HepG2 (cell line): Measurements from ENCODE around the gene OPALIN. TPM values are rescaled to one million over a fixed set of nuclear protein-coding genes. Genes with fewer than 3 reads are reported as not detected.

Experiments used
- ATAC-seq: fragments of 200-7000 bp; cut with Tn5 transposase; 3 replicates; pipeline ENCODE4 v1.9.1; 2020; ENCODE audit warnings: mild to moderate bottlenecking, moderate library complexity
- BruUV-seq: library from RNA; stranded (reverse); fragments of 400-500 nt; replicated peaks from 2 replicates; lab custom pipeline; 2021; lab: Mats Ljungman, UMichigan
- CTCF ChIA-PET: fragments of 300-600 bp; formaldehyde crosslinking; extraction: SDS; loops from one replicate; lab custom pipeline; 2021; ENCODE audit warnings: low total read pairs, inconsistent platforms, low intra/inter-chr PET ratio; lab: Yijun Ruan, JAX
- POLR2A ChIA-PET: fragments of 350-600 bp; sonication (Branson Sonifier 250); formaldehyde crosslinking; loops from one replicate; lab custom pipeline; 2020; ENCODE audit warnings: antibody characterized with exemption, inconsistent platforms; lab: Yijun Ruan, JAX
- DNase-seq: peaks from one replicate; pipeline ENCODE4 v3.0.0-alpha.2; 2015; ENCODE audit warnings: low spot score
- FAIRE-seq: peaks from 3 replicates; lab custom pipeline; 2011; peaks lifted over from hg19 to GRCh38; lab: Jason Lieb, UNC
- H2AFZ ChIP-seq: one replicate; pipeline ENCODE4 v1.6.1; 2011; ENCODE audit warnings: low read length, inconsistent platforms
- H3K27ac ChIP-seq: fragments of 300-600 bp; 3 replicates; pipeline ENCODE4 v1.8.0; 2011; ENCODE audit warnings: mixed run types, mild to moderate bottlenecking, mixed read lengths, low read length, inconsistent platforms; ENCODE audit not compliant: insufficient read depth; ENCODE audit errors: extremely low read length
- H3K27me3 ChIP-seq, 2 experiments: fragments of 200-600 bp in 1 of 2; 2 replicates in 1 of 2; 3 replicates in 1 of 2; pipeline versions ENCODE4 v1.6.0 to v1.8.0; 2011; ENCODE audit warnings: low read length in 2 of 2, mild to moderate bottlenecking in 2 of 2, moderate library complexity in 2 of 2, inconsistent platforms in 1 of 2; ENCODE audit not compliant: insufficient read depth in 2 of 2, control insufficient read depth in 1 of 2
- H3K36me3 ChIP-seq, 2 experiments: fragments of 200-600 bp in 1 of 2; replicated peaks in 1 of 2; 2 replicates in 1 of 2; 3 replicates in 1 of 2; pipeline versions ENCODE4 v1.5.1 to v1.8.0; 2011; ENCODE audit warnings: low read length in 2 of 2, inconsistent platforms in 1 of 2; ENCODE audit not compliant: insufficient read depth in 2 of 2, control insufficient read depth in 1 of 2
- H3K4me1 ChIP-seq: 2 replicates; pipeline ENCODE4 v1.5.1; 2012; ENCODE audit warnings: low read length, inconsistent platforms; ENCODE audit not compliant: insufficient read depth
- H3K4me2 ChIP-seq: 2 replicates; pipeline ENCODE4 v1.6.0; 2011; ENCODE audit warnings: low read depth, low read length, inconsistent platforms
- H3K4me3 ChIP-seq, 3 experiments: fragments of 200-600 bp in 1 of 3; sonication (generic), shearing (Covaris generic) in 1 of 3; replicated peaks in 1 of 3; 2 replicates each; pipeline ENCODE4 v1.5.1; 2011 to 2016; ENCODE audit warnings: low read length in 3 of 3, inconsistent platforms in 2 of 3, low read depth in 2 of 3, mild to moderate bottlenecking in 2 of 3, control low read depth in 1 of 3, mixed read lengths in 1 of 3; ENCODE audit not compliant: insufficient read depth in 1 of 3
- H3K79me2 ChIP-seq: one replicate; pipeline ENCODE4 v1.6.1; 2011; ENCODE audit warnings: low read length, inconsistent platforms; ENCODE audit not compliant: insufficient read depth
- H3K9ac ChIP-seq: 2 replicates; pipeline ENCODE4 v1.6.0; 2011; ENCODE audit warnings: mild to moderate bottlenecking, low read depth, low read length, inconsistent platforms; ENCODE audit not compliant: insufficient read depth
- H3K9me3 ChIP-seq: 2 replicates; pipeline ENCODE4 v1.5.1; 2012; ENCODE audit warnings: mild to moderate bottlenecking, low read length
- H4K20me1 ChIP-seq: 2 replicates; pipeline ENCODE4 v1.6.0; 2011; ENCODE audit warnings: inconsistent platforms, mild to moderate bottlenecking, low read length, moderate library complexity; ENCODE audit not compliant: insufficient read depth
- MAFF ChIP-seq: IDR thresholded peaks from 2 replicates; pipeline ENCODE4 v1.6.1; 2011; ENCODE audit warnings: low read depth, low read length, improper control_type of control experiment
- MAFK ChIP-seq, 2 experiments: IDR thresholded peaks in 1 of 2; conservative IDR thresholded peaks in 1 of 2; 2 replicates each; pipeline ENCODE4 v1.6.1; 2011; ENCODE audit warnings: improper control_type of control experiment in 2 of 2, low read length in 2 of 2
- STAG1 ChIP-seq: sonication (generic); formaldehyde crosslinking; IDR thresholded peaks from 2 replicates; pipeline ENCODE4 v1.4.0; 2020; ENCODE audit warnings: missing genetic modification reagents
- ZNF33A ChIP-seq: sonication (generic); formaldehyde crosslinking; IDR thresholded peaks from 2 replicates; pipeline ENCODE4 v1.5.1; 2020; ENCODE audit warnings: missing genetic modification reagents, mild to moderate bottlenecking, moderate library complexity, borderline replicate concordance
- ZNF737 ChIP-seq: sonication (generic); formaldehyde crosslinking; IDR thresholded peaks from 2 replicates; pipeline ENCODE4 v1.5.0; 2020; ENCODE audit warnings: missing genetic modification reagents, mild to moderate bottlenecking, borderline replicate concordance
- WGBS: methylation state at CpG from one replicate; pipeline ENCODE4 v1.1.6; 2017; ENCODE audit warnings: low lambda C conversion rate; 5-methylcytosine and 5-hydroxymethylcytosine counted together
- in situ Hi-C: cut with HindIII; loops from 2 replicates; pipeline ENCODE4 v1.10.0; 2017; ENCODE audit warnings: low pct_unique_long_range_greater_than_20kb; ENCODE audit not compliant: extremely low pct_ligation_motif_present
- intact Hi-C: fragments of 100-400 bp; cut with micrococcal nuclease; formaldehyde crosslinking; loops from one replicate; pipeline ENCODE4 v1.10.0; 2022; ENCODE audit not compliant: unreplicated experiment
- polyA plus RNA-seq, 8 experiments: library from polyadenylated mRNA; depleted of rRNA in 3 of 8; stranded (reverse) in 7 of 8; unstranded in 1 of 8; fragments of >200 nt; fragmentation: Illumina TruSeq in 4 of 8; extraction: Trizol in 4 of 8; gene quantifications; 2 replicates each; pipeline versions ENCODE4 v1.2.1 to v1.2.3, GENCODE V29; 2011 to 2016; ENCODE audit warnings: low read depth in 4 of 8, missing spikeins in 1 of 8, mixed read lengths in 1 of 8; ENCODE audit not compliant: insufficient read depth in 1 of 8
- total RNA-seq, 5 experiments: library from RNA; depleted of rRNA; stranded (reverse); fragments of >200 nt; fragmentation: Illumina TruSeq; extraction: Trizol; gene quantifications; 2 replicates each; pipeline ENCODE4 v1.2.3, GENCODE V29; 2016; ENCODE audit warnings: low read depth in 1 of 5
- TF ChIP-seq, protein P1 (sequence below): sonication (generic); formaldehyde crosslinking; IDR thresholded peaks from 2 replicates; pipeline ENCODE4 v1.5.0; 2020; ENCODE audit warnings: mild to moderate bottlenecking, missing genetic modification reagents, moderate library complexity

Gene OPALIN
- total and polyA plus RNA-seq, 2 of the 13 experiments (the other 11 are each of a cell fraction or from before 2014, with no cell fraction given), result not detected

DNA sequence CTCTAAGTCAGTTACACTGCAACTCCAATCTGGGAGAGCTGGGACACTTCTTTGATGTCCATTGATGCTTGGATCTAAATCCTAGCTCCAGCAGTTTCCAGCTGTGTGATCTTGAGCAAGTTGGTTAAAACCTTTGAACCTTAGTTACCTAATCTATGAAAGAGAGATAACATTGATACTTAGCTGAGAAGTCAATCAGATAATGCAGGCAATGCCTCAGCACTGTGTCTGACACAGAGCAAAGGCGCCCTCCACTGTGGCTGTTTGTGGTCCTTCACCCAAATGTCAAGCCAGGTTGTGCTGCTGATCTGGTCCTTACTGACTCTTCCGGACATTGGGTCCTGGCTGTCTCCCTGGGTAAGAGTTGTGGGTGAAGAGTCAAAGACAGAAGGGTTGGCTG is 34.4 kb downstream of the OPALIN start:
- Histone ChIP-seq H3K27me3 (no peaks in the 10 kb centered on the region; a peak in 1 of 5 replicates), H3K36me3 (no peaks in the 10 kb centered on the region), H2AFZ (no peak overlapping the region), H4K20me1 (no peaks in the 10 kb centered on the region), H3K4me2 (no peak overlapping the region), H3K4me3 (no peak overlapping the region), H3K9ac (no peak overlapping the region), H3K27ac (no peak overlapping the region), H3K9me3 (no peaks in the 10 kb centered on the region), H3K79me2 (no peaks in the 10 kb centered on the region), H3K4me1 (no peaks in the 10 kb centered on the region)
- WGBS, result 0% methylated on average over 2 of the region's 2 CpGs
- in situ Hi-C loops, result no loop called here
- TF ChIP-seq ZNF33A (CRISPR knock-in tag) (no peak), STAG1 (CRISPR knock-in tag) (0 out of 2 replicates have a peak, but pooled peaks have one; percentile 23)
- TF ChIP-seq, protein P1, sequence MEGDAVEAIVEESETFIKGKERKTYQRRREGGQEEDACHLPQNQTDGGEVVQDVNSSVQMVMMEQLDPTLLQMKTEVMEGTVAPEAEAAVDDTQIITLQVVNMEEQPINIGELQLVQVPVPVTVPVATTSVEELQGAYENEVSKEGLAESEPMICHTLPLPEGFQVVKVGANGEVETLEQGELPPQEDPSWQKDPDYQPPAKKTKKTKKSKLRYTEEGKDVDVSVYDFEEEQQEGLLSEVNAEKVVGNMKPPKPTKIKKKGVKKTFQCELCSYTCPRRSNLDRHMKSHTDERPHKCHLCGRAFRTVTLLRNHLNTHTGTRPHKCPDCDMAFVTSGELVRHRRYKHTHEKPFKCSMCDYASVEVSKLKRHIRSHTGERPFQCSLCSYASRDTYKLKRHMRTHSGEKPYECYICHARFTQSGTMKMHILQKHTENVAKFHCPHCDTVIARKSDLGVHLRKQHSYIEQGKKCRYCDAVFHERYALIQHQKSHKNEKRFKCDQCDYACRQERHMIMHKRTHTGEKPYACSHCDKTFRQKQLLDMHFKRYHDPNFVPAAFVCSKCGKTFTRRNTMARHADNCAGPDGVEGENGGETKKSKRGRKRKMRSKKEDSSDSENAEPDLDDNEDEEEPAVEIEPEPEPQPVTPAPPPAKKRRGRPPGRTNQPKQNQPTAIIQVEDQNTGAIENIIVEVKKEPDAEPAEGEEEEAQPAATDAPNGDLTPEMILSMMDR (CRISPR knock-in tag), result peak; percentile 19; the same call in 1 of the 2 replicates
- DNase-seq (no peak), ATAC-seq (no peak), FAIRE-seq (no peak)
- ChIA-PET CTCF (no interaction called here), POLR2A (no interaction called here)
- no TSS peak for BruUV-seq
- intact Hi-C loops, result no loop called here

DNA sequence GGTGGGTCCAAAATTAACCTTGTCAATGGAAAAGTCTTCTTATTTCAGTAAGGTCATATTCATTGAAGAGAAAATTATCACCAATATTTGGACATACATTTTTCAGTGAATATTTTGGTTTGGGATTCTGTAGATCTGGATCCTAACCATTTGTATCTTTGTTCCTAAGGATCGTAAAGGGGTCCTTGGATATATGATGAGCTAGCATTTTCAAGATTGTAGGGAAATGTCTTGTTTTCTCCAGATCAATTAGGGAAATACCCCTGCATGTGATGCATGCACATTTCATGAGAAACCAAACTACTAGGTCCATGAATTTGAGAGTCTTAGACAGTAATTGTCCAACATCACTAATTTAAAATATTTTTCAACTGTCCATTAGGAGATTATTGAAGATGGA is 36.5 kb downstream of the OPALIN start:
- intact Hi-C loops, result no loop called here
- in situ Hi-C loops, result no loop called here
- BruUV-seq, result no TSS peak
- ATAC-seq (no peak), FAIRE-seq (no peak), DNase-seq (no peak)
- Histone ChIP-seq H3K4me2 (no peak overlapping the region), H3K79me2 (no peaks in the 10 kb centered on the region), H3K27me3 (peaks cover 0 to 8% of the 10 kb centered on the region in 2 experiments; a peak in 1 of 5 replicates), H3K27ac (no peak overlapping the region), H4K20me1 (no peaks in the 10 kb centered on the region), H3K36me3 (no peaks in the 10 kb centered on the region), H3K4me3 (no peak overlapping the region), H2AFZ (no peak overlapping the region), H3K9ac (no peak overlapping the region), H3K9me3 (no peaks in the 10 kb centered on the region), H3K4me1 (no peaks in the 10 kb centered on the region)
- ChIA-PET POLR2A (no interaction called here), CTCF (no interaction called here)
- 71% methylated on average over 1 of the region's 1 CpG for WGBS
- TF ChIP-seq MAFF (peak; percentile 73), MAFK (conservative IDR thresholded peaks at IDR 0.05 in 1 of 2, IDR thresholded peaks at IDR 0.05 in 1 of 2; ENCODE audit: low read length in 2 of 2) (peak; percentile 83 to 84), ZNF737 (CRISPR knock-in tag) (no peak)
